ENCODE data around the gene CDCA7L.
A peak's percentile ranks its signal among the peaks of the same experiment; 100 is the strongest.

The CDCA7L gene

DNA sequence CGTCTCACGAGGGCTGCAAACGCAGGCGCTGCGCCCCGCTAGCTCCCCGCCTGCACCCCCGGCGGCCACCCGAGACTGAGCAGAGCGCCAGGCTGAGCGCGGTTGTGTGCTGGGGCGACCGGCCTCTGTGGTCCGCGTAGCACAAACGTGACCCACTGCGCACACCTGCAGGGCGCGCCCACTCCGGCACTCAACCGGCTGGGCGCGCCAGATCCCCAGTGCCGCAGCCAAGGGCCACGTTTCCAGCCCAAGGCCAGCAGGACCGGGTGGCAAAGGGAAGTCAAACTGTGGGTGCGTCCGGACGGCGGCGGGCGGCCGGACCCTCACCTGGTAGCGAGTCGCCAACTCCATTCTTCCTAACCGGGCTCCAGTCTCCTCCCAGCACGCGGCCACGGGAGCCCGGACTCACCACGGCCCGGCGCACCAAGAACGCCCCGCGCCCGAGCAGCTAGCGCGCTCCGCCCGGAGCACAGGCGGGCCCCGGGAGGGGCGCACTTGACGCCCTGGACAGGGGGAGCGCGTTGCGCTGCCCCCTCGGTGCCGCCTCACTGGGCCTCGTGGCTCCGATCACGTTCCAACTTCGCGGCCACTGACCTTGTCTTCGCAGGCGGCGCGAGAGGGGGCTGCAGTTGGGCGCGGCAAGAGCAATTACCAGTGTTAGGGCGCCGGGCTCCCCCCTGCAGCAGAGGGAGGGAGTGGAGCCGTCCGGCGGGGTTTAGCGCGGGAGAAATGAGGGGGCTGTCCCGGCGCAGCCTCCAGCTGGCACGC, at the start of gene CDCA7L (continued):
- TF ChIP-seq MZF1 (tag by site-specific recombination; IDR thresholded peaks at IDR 0.05; ENCODE audit: borderline replicate concordance), result peak; percentile 75; the same call in 1 of the 2 replicates
- TF ChIP-seq, protein P1, sequence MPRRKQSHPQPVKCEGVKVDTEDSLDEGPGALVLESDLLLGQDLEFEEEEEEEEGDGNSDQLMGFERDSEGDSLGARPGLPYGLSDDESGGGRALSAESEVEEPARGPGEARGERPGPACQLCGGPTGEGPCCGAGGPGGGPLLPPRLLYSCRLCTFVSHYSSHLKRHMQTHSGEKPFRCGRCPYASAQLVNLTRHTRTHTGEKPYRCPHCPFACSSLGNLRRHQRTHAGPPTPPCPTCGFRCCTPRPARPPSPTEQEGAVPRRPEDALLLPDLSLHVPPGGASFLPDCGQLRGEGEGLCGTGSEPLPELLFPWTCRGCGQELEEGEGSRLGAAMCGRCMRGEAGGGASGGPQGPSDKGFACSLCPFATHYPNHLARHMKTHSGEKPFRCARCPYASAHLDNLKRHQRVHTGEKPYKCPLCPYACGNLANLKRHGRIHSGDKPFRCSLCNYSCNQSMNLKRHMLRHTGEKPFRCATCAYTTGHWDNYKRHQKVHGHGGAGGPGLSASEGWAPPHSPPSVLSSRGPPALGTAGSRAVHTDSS (tag by site-specific recombination; IDR thresholded peaks at IDR 0.05), result no peak
- no peak for TF ChIP-seq SCRT2 (tag by site-specific recombination; IDR thresholded peaks at IDR 0.05)
- TF ChIP-seq, protein P2, sequence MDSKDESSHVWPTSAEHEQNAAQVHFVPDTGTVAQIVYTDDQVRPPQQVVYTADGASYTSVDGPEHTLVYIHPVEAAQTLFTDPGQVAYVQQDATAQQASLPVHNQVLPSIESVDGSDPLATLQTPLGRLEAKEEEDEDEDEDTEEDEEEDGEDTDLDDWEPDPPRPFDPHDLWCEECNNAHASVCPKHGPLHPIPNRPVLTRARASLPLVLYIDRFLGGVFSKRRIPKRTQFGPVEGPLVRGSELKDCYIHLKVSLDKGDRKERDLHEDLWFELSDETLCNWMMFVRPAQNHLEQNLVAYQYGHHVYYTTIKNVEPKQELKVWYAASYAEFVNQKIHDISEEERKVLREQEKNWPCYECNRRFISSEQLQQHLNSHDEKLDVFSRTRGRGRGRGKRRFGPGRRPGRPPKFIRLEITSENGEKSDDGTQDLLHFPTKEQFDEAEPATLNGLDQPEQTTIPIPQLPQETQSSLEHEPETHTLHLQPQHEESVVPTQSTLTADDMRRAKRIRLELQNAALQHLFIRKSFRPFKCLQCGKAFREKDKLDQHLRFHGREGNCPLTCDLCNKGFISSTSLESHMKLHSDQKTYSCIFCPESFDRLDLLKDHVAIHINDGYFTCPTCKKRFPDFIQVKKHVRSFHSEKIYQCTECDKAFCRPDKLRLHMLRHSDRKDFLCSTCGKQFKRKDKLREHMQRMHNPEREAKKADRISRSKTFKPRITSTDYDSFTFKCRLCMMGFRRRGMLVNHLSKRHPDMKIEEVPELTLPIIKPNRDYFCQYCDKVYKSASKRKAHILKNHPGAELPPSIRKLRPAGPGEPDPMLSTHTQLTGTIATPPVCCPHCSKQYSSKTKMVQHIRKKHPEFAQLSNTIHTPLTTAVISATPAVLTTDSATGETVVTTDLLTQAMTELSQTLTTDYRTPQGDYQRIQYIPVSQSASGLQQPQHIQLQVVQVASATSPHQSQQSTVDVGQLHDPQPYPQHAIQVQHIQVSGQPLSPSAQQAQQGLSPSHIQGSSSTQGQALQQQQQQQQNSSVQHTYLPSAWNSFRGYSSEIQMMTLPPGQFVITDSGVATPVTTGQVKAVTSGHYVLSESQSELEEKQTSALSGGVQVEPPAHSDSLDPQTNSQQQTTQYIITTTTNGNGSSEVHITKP (tag by site-specific recombination; IDR thresholded peaks at IDR 0.05), result peak; percentile 100
- peak; percentile 5; the same call in 1 of the 2 replicates for TF ChIP-seq ZNF366 (tag by site-specific recombination; conservative IDR thresholded peaks at IDR 0.05)
- TF ChIP-seq, protein P3, sequence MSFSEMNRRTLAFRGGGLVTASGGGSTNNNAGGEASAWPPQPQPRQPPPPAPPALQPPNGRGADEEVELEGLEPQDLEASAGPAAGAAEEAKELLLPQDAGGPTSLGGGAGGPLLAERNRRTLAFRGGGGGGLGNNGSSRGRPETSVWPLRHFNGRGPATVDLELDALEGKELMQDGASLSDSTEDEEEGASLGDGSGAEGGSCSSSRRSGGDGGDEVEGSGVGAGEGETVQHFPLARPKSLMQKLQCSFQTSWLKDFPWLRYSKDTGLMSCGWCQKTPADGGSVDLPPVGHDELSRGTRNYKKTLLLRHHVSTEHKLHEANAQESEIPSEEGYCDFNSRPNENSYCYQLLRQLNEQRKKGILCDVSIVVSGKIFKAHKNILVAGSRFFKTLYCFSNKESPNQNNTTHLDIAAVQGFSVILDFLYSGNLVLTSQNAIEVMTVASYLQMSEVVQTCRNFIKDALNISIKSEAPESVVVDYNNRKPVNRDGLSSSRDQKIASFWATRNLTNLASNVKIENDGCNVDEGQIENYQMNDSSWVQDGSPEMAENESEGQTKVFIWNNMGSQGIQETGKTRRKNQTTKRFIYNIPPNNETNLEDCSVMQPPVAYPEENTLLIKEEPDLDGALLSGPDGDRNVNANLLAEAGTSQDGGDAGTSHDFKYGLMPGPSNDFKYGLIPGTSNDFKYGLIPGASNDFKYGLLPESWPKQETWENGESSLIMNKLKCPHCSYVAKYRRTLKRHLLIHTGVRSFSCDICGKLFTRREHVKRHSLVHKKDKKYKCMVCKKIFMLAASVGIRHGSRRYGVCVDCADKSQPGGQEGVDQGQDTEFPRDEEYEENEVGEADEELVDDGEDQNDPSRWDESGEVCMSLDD (tag by site-specific recombination; IDR thresholded peaks at IDR 0.05), result peak; percentile 64; the same call in 1 of the 2 replicates
- TF ChIP-seq, protein P4, sequence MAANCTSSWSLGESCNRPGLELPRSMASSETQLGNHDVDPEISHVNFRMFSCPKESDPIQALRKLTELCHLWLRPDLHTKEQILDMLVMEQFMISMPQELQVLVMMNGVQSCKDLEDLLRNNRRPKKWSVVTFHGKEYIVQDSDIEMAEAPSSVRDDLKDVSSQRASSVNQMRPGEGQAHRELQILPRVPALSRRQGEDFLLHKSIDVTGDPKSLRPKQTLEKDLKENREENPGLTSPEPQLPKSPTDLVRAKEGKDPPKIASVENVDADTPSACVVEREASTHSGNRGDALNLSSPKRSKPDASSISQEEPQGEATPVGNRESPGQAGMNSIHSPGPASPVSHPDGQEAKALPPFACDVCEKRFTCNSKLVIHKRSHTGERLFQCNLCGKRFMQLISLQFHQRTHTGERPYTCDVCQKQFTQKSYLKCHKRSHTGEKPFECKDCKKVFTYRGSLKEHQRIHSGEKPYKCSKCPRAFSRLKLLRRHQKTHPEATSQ (tag by site-specific recombination; IDR thresholded peaks at IDR 0.05), result 0 out of 2 replicates have a peak, but pooled peaks have one; percentile 24
- no peak for TF ChIP-seq ZNF529 (tag by site-specific recombination; IDR thresholded peaks at IDR 0.05; ENCODE audit: insufficient replicate concordance)
- no peak for TF ChIP-seq ZSCAN16 (tag by site-specific recombination; IDR thresholded peaks at IDR 0.05)
- no peak for TF ChIP-seq ZNF510 (tag by site-specific recombination; IDR thresholded peaks at IDR 0.05; ENCODE audit: insufficient replicate concordance)
- TF ChIP-seq, protein P5, sequence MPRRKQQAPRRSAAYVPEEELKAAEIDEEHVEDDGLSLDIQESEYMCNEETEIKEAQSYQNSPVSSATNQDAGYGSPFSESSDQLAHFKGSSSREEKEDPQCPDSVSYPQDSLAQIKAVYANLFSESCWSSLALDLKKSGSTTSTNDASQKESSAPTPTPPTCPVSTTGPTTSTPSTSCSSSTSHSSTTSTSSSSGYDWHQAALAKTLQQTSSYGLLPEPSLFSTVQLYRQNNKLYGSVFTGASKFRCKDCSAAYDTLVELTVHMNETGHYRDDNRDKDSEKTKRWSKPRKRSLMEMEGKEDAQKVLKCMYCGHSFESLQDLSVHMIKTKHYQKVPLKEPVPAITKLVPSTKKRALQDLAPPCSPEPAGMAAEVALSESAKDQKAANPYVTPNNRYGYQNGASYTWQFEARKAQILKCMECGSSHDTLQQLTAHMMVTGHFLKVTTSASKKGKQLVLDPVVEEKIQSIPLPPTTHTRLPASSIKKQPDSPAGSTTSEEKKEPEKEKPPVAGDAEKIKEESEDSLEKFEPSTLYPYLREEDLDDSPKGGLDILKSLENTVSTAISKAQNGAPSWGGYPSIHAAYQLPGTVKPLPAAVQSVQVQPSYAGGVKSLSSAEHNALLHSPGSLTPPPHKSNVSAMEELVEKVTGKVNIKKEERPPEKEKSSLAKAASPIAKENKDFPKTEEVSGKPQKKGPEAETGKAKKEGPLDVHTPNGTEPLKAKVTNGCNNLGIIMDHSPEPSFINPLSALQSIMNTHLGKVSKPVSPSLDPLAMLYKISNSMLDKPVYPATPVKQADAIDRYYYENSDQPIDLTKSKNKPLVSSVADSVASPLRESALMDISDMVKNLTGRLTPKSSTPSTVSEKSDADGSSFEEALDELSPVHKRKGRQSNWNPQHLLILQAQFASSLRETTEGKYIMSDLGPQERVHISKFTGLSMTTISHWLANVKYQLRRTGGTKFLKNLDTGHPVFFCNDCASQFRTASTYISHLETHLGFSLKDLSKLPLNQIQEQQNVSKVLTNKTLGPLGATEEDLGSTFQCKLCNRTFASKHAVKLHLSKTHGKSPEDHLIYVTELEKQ (tag by site-specific recombination; IDR thresholded peaks at IDR 0.05; ENCODE audit: borderline replicate concordance), result no peak
- no peak for TF ChIP-seq ZNF701 (tag by site-specific recombination; IDR thresholded peaks at IDR 0.05)
- TF ChIP-seq REPIN1 (tag by site-specific recombination; IDR thresholded peaks at IDR 0.05; ENCODE audit: low read depth), result no peak
- TF ChIP-seq ZNF19 (tag by site-specific recombination; IDR thresholded peaks at IDR 0.05; ENCODE audit: low read depth), result no peak
- no peak for TF ChIP-seq ZNF391 (tag by site-specific recombination; IDR thresholded peaks at IDR 0.05; ENCODE audit: borderline replicate concordance, low read depth)
- TF ChIP-seq, protein P6, sequence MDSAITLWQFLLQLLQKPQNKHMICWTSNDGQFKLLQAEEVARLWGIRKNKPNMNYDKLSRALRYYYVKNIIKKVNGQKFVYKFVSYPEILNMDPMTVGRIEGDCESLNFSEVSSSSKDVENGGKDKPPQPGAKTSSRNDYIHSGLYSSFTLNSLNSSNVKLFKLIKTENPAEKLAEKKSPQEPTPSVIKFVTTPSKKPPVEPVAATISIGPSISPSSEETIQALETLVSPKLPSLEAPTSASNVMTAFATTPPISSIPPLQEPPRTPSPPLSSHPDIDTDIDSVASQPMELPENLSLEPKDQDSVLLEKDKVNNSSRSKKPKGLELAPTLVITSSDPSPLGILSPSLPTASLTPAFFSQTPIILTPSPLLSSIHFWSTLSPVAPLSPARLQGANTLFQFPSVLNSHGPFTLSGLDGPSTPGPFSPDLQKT (IDR thresholded peaks at IDR 0.05; ENCODE audit: borderline replicate concordance, low read depth, low read length), result no peak
- no peak; the same call in none of the 2 replicates for TF ChIP-seq KLF16 (tag by site-specific recombination; IDR thresholded peaks at IDR 0.05)
- TF ChIP-seq ZNF184 (tag by site-specific recombination; IDR thresholded peaks at IDR 0.05), result no peak
- TF ChIP-seq ZNF785 (tag by site-specific recombination; IDR thresholded peaks at IDR 0.05), result no peak
- 0 out of 2 replicates have a peak, but pooled peaks have one; percentile 53 for TF ChIP-seq ZSCAN23 (tag by site-specific recombination; IDR thresholded peaks at IDR 0.05)
- no peak for TF ChIP-seq MYNN (tag by site-specific recombination; IDR thresholded peaks at IDR 0.05; ENCODE audit: borderline replicate concordance)
- peak; percentile 92 for TF ChIP-seq KLF8 (tag by site-specific recombination; IDR thresholded peaks at IDR 0.05)
- peak; percentile 72 for TF ChIP-seq ZNF561 (tag by site-specific recombination; IDR thresholded peaks at IDR 0.05; ENCODE audit: borderline replicate concordance)
- no peak for TF ChIP-seq ZNF747 (tag by site-specific recombination; IDR thresholded peaks at IDR 0.05)
- no peak for TF ChIP-seq ZNF302 (tag by site-specific recombination; IDR thresholded peaks at IDR 0.05; ENCODE audit: low read depth)
